Esophagus muscularis mucosa (tissue), 4 donors: ENCODE data around the gene SPATA16.

Experiments
- EP300 ChIP-seq: sonication (generic); formaldehyde crosslinking; IDR thresholded peaks from one replicate; pipeline ENCODE4 v1.6.1; 2017; ENCODE audit warnings: antibody characterized with exemption
- POLR2A ChIP-seq: fragments of 450-650 bp; IDR thresholded peaks from one replicate; pipeline ENCODE4 v1.6.1; 2017; ENCODE audit warnings: antibody characterized with exemption, moderate library complexity, mild to moderate bottlenecking, low read depth
- POLR2AphosphoS5 ChIP-seq, 2 donors: sonication (generic); formaldehyde crosslinking; IDR thresholded peaks; one replicate each; pipeline ENCODE4 v1.6.1; 2017; ENCODE audit warnings: antibody characterized with exemption in 2 of 2
- TF ChIP-seq, protein P1 (sequence below), 3 experiments: fragments of 200-600 bp in 2 of 3; fragments of 450-650 bp in 1 of 3; sonication (generic) in 2 of 3; IDR thresholded peaks; one replicate each; pipeline ENCODE4 v1.5.1; 2017 to 2019; ENCODE audit warnings: antibody characterized with exemption in 3 of 3, mild to moderate bottlenecking in 2 of 3, moderate library complexity in 1 of 3

DNA sequence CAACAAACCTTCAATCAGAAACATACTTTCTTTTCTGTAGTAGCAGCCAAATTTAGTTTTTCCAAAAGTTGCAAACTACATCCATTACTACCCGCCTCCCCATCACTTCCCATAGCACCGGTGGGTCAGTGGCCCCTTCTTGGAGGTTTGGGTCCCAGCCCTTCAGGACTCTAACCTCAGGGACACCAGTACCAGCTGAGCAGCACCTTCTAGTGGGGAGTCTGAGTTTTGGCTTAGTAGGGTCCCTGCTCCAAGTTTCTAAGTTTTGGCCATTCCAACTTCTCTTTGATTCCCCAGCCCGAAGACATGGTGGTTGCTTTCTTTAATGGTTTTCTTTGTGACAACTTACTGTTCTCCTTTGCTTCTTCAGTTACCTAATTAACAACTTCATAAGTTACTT lies 229.9 kb downstream of the SPATA16 start:
- TF ChIP-seq, protein P1, sequence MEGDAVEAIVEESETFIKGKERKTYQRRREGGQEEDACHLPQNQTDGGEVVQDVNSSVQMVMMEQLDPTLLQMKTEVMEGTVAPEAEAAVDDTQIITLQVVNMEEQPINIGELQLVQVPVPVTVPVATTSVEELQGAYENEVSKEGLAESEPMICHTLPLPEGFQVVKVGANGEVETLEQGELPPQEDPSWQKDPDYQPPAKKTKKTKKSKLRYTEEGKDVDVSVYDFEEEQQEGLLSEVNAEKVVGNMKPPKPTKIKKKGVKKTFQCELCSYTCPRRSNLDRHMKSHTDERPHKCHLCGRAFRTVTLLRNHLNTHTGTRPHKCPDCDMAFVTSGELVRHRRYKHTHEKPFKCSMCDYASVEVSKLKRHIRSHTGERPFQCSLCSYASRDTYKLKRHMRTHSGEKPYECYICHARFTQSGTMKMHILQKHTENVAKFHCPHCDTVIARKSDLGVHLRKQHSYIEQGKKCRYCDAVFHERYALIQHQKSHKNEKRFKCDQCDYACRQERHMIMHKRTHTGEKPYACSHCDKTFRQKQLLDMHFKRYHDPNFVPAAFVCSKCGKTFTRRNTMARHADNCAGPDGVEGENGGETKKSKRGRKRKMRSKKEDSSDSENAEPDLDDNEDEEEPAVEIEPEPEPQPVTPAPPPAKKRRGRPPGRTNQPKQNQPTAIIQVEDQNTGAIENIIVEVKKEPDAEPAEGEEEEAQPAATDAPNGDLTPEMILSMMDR (IDR thresholded peaks at IDR 0.05), result no peak
- TF ChIP-seq EP300 (no peak), POLR2A (no peak), POLR2AphosphoS5 (IDR thresholded peaks at IDR 0.05) (no peak)
